ENCODE measurements around the gene TOP3B.

TOP3B gene

GRCh38 chr22:22014285-22014659, 31.7 kb upstream of the TOP3B start:
- DNase-seq: no peak
- Histone ChIP-seq H3K27me3 (ENCODE audit: insufficient read depth, low read length) (no peaks in the 10 kb centered on the region), H3K79me2 (ENCODE audit: control insufficient read depth, insufficient read depth, low read length, poor library complexity) (no peaks in the 10 kb centered on the region), H4K8ac (ENCODE audit: low read depth, low read length) (no peak overlapping the region), H3K23ac (ENCODE audit: low read length) (no peak overlapping the region), H3K18ac (ENCODE audit: low read length) (no peak overlapping the region), H2AFZ (ENCODE audit: insufficient read depth, low read length, poor library complexity) (no peak overlapping the region), H4K91ac (ENCODE audit: low read depth, low read length) (no peak overlapping the region), H3K9me3 (ENCODE audit: insufficient read depth, low read depth, low read length) (no peaks in the 10 kb centered on the region), H2BK12ac (ENCODE audit: low read length) (no peak overlapping the region), H3K4me2 (ENCODE audit: low read length) (no peak overlapping the region), H3K36me3 (ENCODE audit: control insufficient read depth in 1 of 2, insufficient read depth in 2 of 2, low read length in 2 of 2) (no peaks in the 10 kb centered on the region), H3K4me3 (ENCODE audit: low read depth, low read length) (peak overlapping the region; percentile 6), H2BK5ac (ENCODE audit: low read depth, low read length, poor library complexity) (no peak overlapping the region), H3K4ac (ENCODE audit: low read depth, low read length) (no peak overlapping the region), H3K4me1 (ENCODE audit: control insufficient read depth in 1 of 2, insufficient read depth in 2 of 2, low read length in 2 of 2) (no peaks in the 10 kb centered on the region), H3K14ac (ENCODE audit: low read length) (no peak overlapping the region), H3K9ac (ENCODE audit: low read length) (no peak overlapping the region), H3K27ac (ENCODE audit: low read depth, low read length) (no peak overlapping the region), H2AK5ac (ENCODE audit: low read length) (no peak overlapping the region), H2BK120ac (ENCODE audit: insufficient read depth, low read length, poor library complexity) (no peak overlapping the region), H4K12ac (ENCODE audit: low read depth, low read length) (no peak overlapping the region), H3K79me1 (ENCODE audit: low read length) (no peaks in the 10 kb centered on the region)
- no CpG with 5 or more reads among the region's 9 CpGs for WGBS (ENCODE audit: extremely low coverage, insufficient coverage, insufficient read length)

- no peak overlapping the region for H3K9ac ChIP-seq (ENCODE audit: low read length)
- H2AK5ac ChIP-seq (ENCODE audit: low read length): no peak overlapping the region
- H4K12ac ChIP-seq (ENCODE audit: low read depth, low read length): no peak overlapping the region
- H4K8ac ChIP-seq (ENCODE audit: low read depth, low read length): no peak overlapping the region
- no peaks in the 10 kb centered on the region for H3K79me2 ChIP-seq (ENCODE audit: control insufficient read depth, insufficient read depth, low read length, poor library complexity)
- no CpG with 5 or more reads among the region's 7 CpGs for WGBS (ENCODE audit: extremely low coverage, insufficient coverage, insufficient read length)
- H2BK120ac ChIP-seq (ENCODE audit: insufficient read depth, low read length, poor library complexity): no peak overlapping the region
- H3K18ac ChIP-seq (ENCODE audit: low read length): no peak overlapping the region
- H3K4ac ChIP-seq (ENCODE audit: low read depth, low read length): no peak overlapping the region
- H3K79me1 ChIP-seq (ENCODE audit: low read length): no peaks in the 10 kb centered on the region
- H4K91ac ChIP-seq (ENCODE audit: low read depth, low read length): no peak overlapping the region
- H3K14ac ChIP-seq (ENCODE audit: low read length): no peak overlapping the region
- H3K4me1 ChIP-seq (ENCODE audit: control insufficient read depth in 1 of 2, insufficient read depth in 2 of 2, low read length in 2 of 2): no peaks in the 10 kb centered on the region
- H3K4me2 ChIP-seq (ENCODE audit: low read length): no peak overlapping the region
- H2AFZ ChIP-seq (ENCODE audit: insufficient read depth, low read length, poor library complexity): no peak overlapping the region
- no peak overlapping the region for H2BK5ac ChIP-seq (ENCODE audit: low read depth, low read length, poor library complexity)
- H3K27ac ChIP-seq (ENCODE audit: low read depth, low read length): no peak overlapping the region
- H2BK12ac ChIP-seq (ENCODE audit: low read length): no peak overlapping the region
- H3K23ac ChIP-seq (ENCODE audit: low read length): no peak overlapping the region
- no peaks in the 10 kb centered on the region for H3K36me3 ChIP-seq (ENCODE audit: control insufficient read depth in 1 of 2, insufficient read depth in 2 of 2, low read length in 2 of 2)
- no peak for DNase-seq
- H3K9me3 ChIP-seq (ENCODE audit: insufficient read depth, low read depth, low read length): no peaks in the 10 kb centered on the region
- H3K4me3 ChIP-seq (ENCODE audit: low read depth, low read length): no peak overlapping the region
- no peaks in the 10 kb centered on the region for H3K27me3 ChIP-seq (ENCODE audit: insufficient read depth, low read length)
Measured at GRCh38 chr22:22013559-22014284, 31.1 kb upstream of the TOP3B start.

- no peak overlapping the region for H2BK12ac ChIP-seq (ENCODE audit: low read length)
Measured at GRCh38 chr22:22011964-22012363, 29.4 kb upstream of the TOP3B start.

GRCh38 chr22:22010358-22010757, 27.8 kb upstream of the TOP3B start:
- H3K36me3 ChIP-seq (ENCODE audit: control insufficient read depth in 1 of 2, insufficient read depth in 2 of 2, low read length in 2 of 2): no peaks in the 10 kb centered on the region
- no peak for DNase-seq
- H2AK5ac ChIP-seq (ENCODE audit: low read length): no peak overlapping the region
- no peak overlapping the region for H3K14ac ChIP-seq (ENCODE audit: low read length)
- no peak overlapping the region for H3K4me3 ChIP-seq (ENCODE audit: low read depth, low read length)
- WGBS (ENCODE audit: extremely low coverage, insufficient coverage, insufficient read length): no CpG with 5 or more reads among the region's 2 CpGs
- no peak overlapping the region for H4K91ac ChIP-seq (ENCODE audit: low read depth, low read length)
- no peak overlapping the region for H4K8ac ChIP-seq (ENCODE audit: low read depth, low read length)
- no peaks in the 10 kb centered on the region for H3K9me3 ChIP-seq (ENCODE audit: insufficient read depth, low read depth, low read length)
- H3K23ac ChIP-seq (ENCODE audit: low read length): no peak overlapping the region
- H3K79me2 ChIP-seq (ENCODE audit: control insufficient read depth, insufficient read depth, low read length, poor library complexity): no peaks in the 10 kb centered on the region
- H3K4me2 ChIP-seq (ENCODE audit: low read length): no peak overlapping the region
- H3K18ac ChIP-seq (ENCODE audit: low read length): no peak overlapping the region
- H2BK120ac ChIP-seq (ENCODE audit: insufficient read depth, low read length, poor library complexity): no peak overlapping the region
- no peak overlapping the region for H2BK12ac ChIP-seq (ENCODE audit: low read length)
- no peak overlapping the region for H2BK5ac ChIP-seq (ENCODE audit: low read depth, low read length, poor library complexity)
- no peaks in the 10 kb centered on the region for H3K27me3 ChIP-seq (ENCODE audit: insufficient read depth, low read length)
- no peak overlapping the region for H3K9ac ChIP-seq (ENCODE audit: low read length)
- H3K27ac ChIP-seq (ENCODE audit: low read depth, low read length): no peak overlapping the region
- no peak overlapping the region for H2AFZ ChIP-seq (ENCODE audit: insufficient read depth, low read length, poor library complexity)
- no peaks in the 10 kb centered on the region for H3K79me1 ChIP-seq (ENCODE audit: low read length)
- H3K4ac ChIP-seq (ENCODE audit: low read depth, low read length): no peak overlapping the region
- H4K12ac ChIP-seq (ENCODE audit: low read depth, low read length): no peak overlapping the region
- H3K4me1 ChIP-seq (ENCODE audit: control insufficient read depth in 1 of 2, insufficient read depth in 2 of 2, low read length in 2 of 2): no peaks in the 10 kb centered on the region

More at GRCh38 chr22:22011964-22012363, 29.4 kb upstream of the TOP3B start:
- no peaks in the 10 kb centered on the region for H3K79me2 ChIP-seq (ENCODE audit: control insufficient read depth, insufficient read depth, low read length, poor library complexity)
- H3K79me1 ChIP-seq (ENCODE audit: low read length): no peaks in the 10 kb centered on the region
- DNase-seq: no peak
- no peak overlapping the region for H3K4me3 ChIP-seq (ENCODE audit: low read depth, low read length)
- no peaks in the 10 kb centered on the region for H3K4me1 ChIP-seq (ENCODE audit: control insufficient read depth in 1 of 2, insufficient read depth in 2 of 2, low read length in 2 of 2)
- H2AFZ ChIP-seq (ENCODE audit: insufficient read depth, low read length, poor library complexity): no peak overlapping the region
- H3K23ac ChIP-seq (ENCODE audit: low read length): no peak overlapping the region
- no peaks in the 10 kb centered on the region for H3K27me3 ChIP-seq (ENCODE audit: insufficient read depth, low read length)
- no peak overlapping the region for H3K4ac ChIP-seq (ENCODE audit: low read depth, low read length)
- no peak overlapping the region for H3K9ac ChIP-seq (ENCODE audit: low read length)
- H3K9me3 ChIP-seq (ENCODE audit: insufficient read depth, low read depth, low read length): no peaks in the 10 kb centered on the region
- no peaks in the 10 kb centered on the region for H3K36me3 ChIP-seq (ENCODE audit: control insufficient read depth in 1 of 2, insufficient read depth in 2 of 2, low read length in 2 of 2)
- no peak overlapping the region for H3K14ac ChIP-seq (ENCODE audit: low read length)
- no peak overlapping the region for H3K18ac ChIP-seq (ENCODE audit: low read length)
- WGBS (ENCODE audit: extremely low coverage, insufficient coverage, insufficient read length): no CpG with 5 or more reads among the region's 1 CpG
- H4K8ac ChIP-seq (ENCODE audit: low read depth, low read length): no peak overlapping the region
- H2AK5ac ChIP-seq (ENCODE audit: low read length): no peak overlapping the region
- H4K12ac ChIP-seq (ENCODE audit: low read depth, low read length): no peak overlapping the region
- H2BK5ac ChIP-seq (ENCODE audit: low read depth, low read length, poor library complexity): no peak overlapping the region
- H4K91ac ChIP-seq (ENCODE audit: low read depth, low read length): no peak overlapping the region
- H2BK120ac ChIP-seq (ENCODE audit: insufficient read depth, low read length, poor library complexity): no peak overlapping the region
- no peak overlapping the region for H3K27ac ChIP-seq (ENCODE audit: low read depth, low read length)
- no peak overlapping the region for H3K4me2 ChIP-seq (ENCODE audit: low read length)
